Fibroblast of pulmonary artery (primary cell): ENCODE results near the gene CCT5.
"Not testable (repeated sequence)": the region's sequence is repeated elsewhere in the genome, so short reads cannot be mapped to it uniquely, and the experiment has no call there.

Source experiments
- DNase-seq: peaks from one replicate; pipeline ENCODE4 v3.0.0-alpha.2; 2010; ENCODE audit warnings: low read depth
- H3K4me3 ChIP-seq: replicated peaks from 2 replicates; pipeline ENCODE4 v1.5.1; 2011; ENCODE audit warnings: low read depth, mild to moderate bottlenecking, control low read depth, low read length, moderate library complexity
- CTCF ChIP-seq: IDR thresholded peaks from 2 replicates; pipeline ENCODE4 v1.5.1; 2011; ENCODE audit warnings: mild to moderate bottlenecking, control low read depth, low read length, inconsistent platforms; ENCODE audit errors: missing control alignments

Gene CCT5

DNA sequence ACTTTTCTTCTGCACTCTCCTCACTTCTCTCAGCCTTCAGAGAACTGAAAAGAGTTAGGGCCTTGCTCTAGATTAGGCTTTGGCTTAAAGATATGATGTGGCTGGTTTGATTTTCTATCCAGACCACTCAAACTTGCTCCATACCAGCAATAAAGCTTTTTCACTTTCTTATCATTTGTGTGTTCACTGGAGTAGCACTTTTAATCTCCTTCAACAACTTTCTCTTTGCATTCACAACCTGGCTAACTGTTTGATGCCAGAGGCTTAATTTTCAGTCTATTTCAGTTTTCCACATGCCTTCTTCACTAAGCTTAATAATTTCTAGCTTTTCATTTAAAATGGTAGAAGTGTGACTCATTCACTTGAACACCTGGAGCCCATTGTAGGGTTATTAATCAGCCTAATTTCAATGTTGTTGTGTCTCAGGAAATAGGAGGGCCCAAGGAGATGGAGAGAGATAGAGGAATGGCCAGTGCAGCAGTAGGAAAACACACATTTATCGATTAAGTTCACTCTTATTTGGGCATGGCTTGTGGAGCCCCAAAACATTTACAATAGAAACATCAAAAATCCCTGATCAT, 6.3 kb upstream of the CCT5 start:
- no peak overlapping the region for H3K4me3 ChIP-seq
- TF ChIP-seq CTCF = no peak
- DNase-seq = no peak

DNA sequence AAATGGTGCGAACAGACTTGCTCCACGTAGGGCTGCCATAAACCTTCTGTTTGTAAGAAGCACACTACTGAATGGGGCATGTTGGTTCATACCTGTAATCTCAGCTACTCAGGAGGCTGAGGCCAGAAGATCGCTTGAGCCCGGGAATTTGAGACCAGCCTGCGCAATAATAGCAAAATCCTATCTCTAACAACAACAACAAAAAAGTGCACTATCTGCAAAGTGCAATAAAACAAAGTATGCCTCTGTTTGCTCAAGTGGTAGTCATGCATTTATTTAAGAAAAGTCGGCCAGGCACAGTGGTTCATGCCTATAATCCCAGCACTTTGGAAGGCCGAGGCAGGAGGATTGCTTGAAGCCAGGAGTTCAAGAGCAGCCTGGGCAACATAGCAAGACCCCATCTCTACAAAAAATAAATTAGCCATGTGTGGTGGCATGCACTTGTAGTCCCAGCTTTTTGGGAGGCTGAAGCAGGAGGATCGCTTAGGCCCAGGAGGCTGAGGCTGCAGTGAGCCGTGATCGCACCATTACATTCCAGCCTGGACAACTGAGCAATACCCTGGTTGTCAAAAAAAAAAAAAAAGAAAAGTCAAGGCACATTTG, 5.6 kb upstream of the CCT5 start:
- DNase-seq = no peak
- TF ChIP-seq CTCF = no peak
- H3K4me3 ChIP-seq = no peak overlapping the region

DNA sequence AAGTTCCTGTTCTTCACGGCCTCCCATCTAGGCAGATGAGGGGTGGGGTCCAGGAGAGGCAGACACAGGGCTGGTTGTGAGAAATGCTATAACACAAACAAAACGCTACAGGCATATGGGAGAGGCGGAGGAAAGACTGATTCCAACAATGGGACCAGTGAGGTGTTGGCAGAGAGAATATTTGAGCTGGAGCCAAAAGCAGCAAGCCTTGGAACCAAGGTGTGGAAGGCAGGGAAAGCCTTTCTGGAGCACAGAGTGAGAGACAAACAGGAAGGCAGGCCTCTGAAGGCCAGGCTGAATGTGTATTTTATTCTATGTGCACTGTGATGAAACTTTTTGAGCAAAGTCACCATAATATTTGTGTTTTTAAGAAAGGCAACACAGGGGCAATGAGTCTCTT, 3.3 kb upstream of the CCT5 start:
- no peak overlapping the region for H3K4me3 ChIP-seq
- TF ChIP-seq CTCF = no peak
- no peak for DNase-seq

- DNase-seq, H3K4me3 ChIP-seq: not testable (repeated sequence)
These were observed 2.9 kb upstream of the CCT5 start for GRCh38 chr5:10247217-10247616.

- DNase-seq = no peak
- peak overlapping the region; percentile 98 for H3K4me3 ChIP-seq
- TF ChIP-seq CTCF = no peak
These were observed 1.5 kb upstream of the CCT5 start for GRCh38 chr5:10248378-10249260.

DNA sequence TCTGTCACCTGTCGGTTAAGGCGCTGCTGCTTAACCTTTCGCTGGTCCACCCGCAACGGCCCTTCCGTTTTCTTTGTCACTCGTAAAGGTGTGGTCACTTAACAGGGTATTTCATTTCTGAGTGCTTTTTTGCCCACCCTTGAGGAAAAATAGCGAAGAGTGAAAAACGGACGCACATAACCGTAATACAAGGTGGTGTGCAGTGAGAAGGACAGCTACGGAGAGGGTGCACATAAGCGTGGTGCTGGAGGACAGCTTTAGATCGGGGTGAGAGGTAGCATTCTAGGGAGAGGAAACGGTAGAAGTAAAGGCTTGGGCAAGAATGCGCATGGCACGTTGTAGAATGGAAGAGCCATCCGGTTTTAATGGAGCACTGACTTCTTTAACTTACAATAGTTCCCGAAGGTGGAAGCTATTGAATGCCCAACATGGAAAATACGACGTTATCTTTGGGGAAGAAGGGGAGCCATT, 761 bp downstream of the CCT5 start:
- no peak for TF ChIP-seq CTCF
- peak overlapping the region; percentile 98 for H3K4me3 ChIP-seq
- peak; percentile 34 for DNase-seq

DNA sequence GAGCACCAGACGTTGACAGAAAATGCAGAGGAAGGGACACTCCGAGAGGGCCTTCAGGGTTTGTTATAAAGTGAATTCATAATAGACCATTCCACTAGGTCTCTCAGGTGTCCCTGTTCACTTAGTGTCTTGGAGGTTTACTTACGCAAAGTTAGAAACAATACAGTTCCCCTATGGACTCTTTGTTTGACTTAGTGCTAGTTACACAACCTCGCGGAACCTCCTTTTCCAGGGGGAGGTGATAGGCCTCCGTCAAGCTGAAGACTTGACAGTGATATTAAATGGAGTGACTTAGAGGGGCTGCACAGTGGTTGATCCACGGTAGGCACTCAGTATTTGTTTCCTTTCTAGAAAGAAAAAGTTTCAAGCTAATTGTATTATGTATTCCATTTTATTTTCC, 1.3 kb downstream of the CCT5 start:
- no peak for TF ChIP-seq CTCF
- no peak for DNase-seq
- peak overlapping the region; percentile 98 for H3K4me3 ChIP-seq
